Gastroesophageal sphincter (tissue), 4 donors: Measurements from ENCODE around the gene PRKCZ. TPM values are rescaled to one million over a fixed set of nuclear protein-coding genes. Genes with fewer than 3 reads are reported as not detected.

Experiments
- ATAC-seq: fragments of 150-250 bp; one replicate; pipeline ENCODE4 v1.9.1; 2016; ENCODE audit warnings: mild to moderate bottlenecking, moderate library complexity
- H3K27ac ChIP-seq, 4 donors: fragments of 200-600 bp; sonication (generic) in 3 of 4; 1 replicate in 3 of 4; 2 replicates in 1 of 4; pipeline ENCODE4 v1.5.1; 2016 to 2019
- H3K27me3 ChIP-seq: fragments of 200-600 bp; sonication (generic); one replicate; pipeline ENCODE4 v1.5.1; 2019
- H3K36me3 ChIP-seq, 2 donors: fragments of 200-600 bp; sonication (generic); one replicate each; pipeline ENCODE4 v1.5.1; 2019; ENCODE audit warnings: control low read depth in 1 of 2
- H3K4me1 ChIP-seq, 3 donors: fragments of 200-600 bp; sonication (generic); 1 replicate in 2 of 3; 2 replicates in 1 of 3; pipeline ENCODE4 v1.5.1; 2016 to 2019; ENCODE audit warnings: control low read depth in 2 of 3
- H3K4me3 ChIP-seq, 2 donors: fragments of 200-600 bp; sonication (generic); one replicate each; pipeline ENCODE4 v1.5.1; 2019; ENCODE audit warnings: mild to moderate bottlenecking in 1 of 2, moderate library complexity in 1 of 2
- H3K9me3 ChIP-seq, 3 donors: fragments of 200-600 bp; sonication (generic); one replicate each; pipeline ENCODE4 v1.5.1; 2017 to 2019; ENCODE audit warnings: control low read depth in 2 of 3
- EP300 ChIP-seq: sonication (generic); formaldehyde crosslinking; IDR thresholded peaks from one replicate; pipeline ENCODE4 v1.6.1; 2017; ENCODE audit warnings: antibody characterized with exemption, mild to moderate bottlenecking
- POLR2A ChIP-seq, 2 donors: fragments of 450-650 bp; IDR thresholded peaks; one replicate each; pipeline ENCODE4 v1.6.1; 2017; ENCODE audit warnings: antibody characterized with exemption in 2 of 2, mild to moderate bottlenecking in 2 of 2, moderate library complexity in 1 of 2
- POLR2AphosphoS5 ChIP-seq: sonication (generic); formaldehyde crosslinking; IDR thresholded peaks from one replicate; pipeline ENCODE4 v1.6.1; 2017; ENCODE audit warnings: antibody characterized with exemption
- WGBS, 2 donors: methylation state at CpG; one replicate each; pipeline ENCODE4 v1.1.5; 2018; ENCODE audit warnings: low coverage in 1 of 2; 5-methylcytosine and 5-hydroxymethylcytosine counted together
- total RNA-seq, 4 donors: library from RNA; depleted of rRNA; stranded (reverse); fragments of >200 nt; gene quantifications; one replicate each; pipeline ENCODE4 v1.1.0, GENCODE V29; 2016
- TF ChIP-seq, protein P1 (sequence below), 4 experiments: fragments of 200-600 bp in 2 of 4; fragments of 450-650 bp in 2 of 4; sonication (generic) in 1 of 4; IDR thresholded peaks; one replicate each; pipeline ENCODE4 v1.5.1; 2017 to 2019; ENCODE audit warnings: antibody characterized with exemption in 4 of 4, mild to moderate bottlenecking in 2 of 4, moderate library complexity in 2 of 4

Gene PRKCZ
- total RNA-seq, 4 donors from 2014 or later = 2.4 to 3.8 (median 2.9) TPM

DNA sequence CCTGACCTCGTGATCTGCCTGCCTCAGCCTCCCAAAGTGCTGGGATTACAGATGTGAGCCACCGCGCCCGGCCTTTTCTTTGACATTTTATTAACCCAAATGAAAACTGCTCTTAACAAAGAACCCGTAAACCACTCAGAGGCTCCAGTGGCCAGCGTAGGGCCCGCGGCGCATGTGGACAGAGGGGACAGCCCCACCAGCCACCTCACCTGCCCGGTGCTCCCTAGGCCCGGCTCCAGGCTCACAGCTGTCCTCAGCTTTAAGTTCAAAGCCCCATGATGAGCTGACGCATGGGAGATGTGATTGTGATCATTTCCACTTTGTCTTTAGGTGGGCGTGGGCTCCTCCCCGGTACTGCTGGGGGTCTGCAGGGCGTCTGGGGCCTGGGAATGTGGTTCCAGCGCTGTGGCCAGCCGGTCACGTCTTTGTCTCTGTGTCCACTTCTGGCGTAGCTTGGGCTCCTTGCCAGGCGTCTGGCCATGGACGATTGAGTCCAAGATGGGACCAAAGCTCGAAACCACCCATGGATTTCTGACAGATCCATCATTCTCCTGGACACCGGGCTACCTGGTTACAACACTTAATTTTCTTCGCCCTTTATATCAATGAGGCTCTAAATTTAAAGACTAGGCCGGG lies 6.9 kb downstream of the PRKCZ start:
- H3K9me3 ChIP-seq = no peaks in the 10 kb centered on the region
- ATAC-seq = no peak
- no peak overlapping the region for H3K4me3 ChIP-seq
- TF ChIP-seq, protein P1, sequence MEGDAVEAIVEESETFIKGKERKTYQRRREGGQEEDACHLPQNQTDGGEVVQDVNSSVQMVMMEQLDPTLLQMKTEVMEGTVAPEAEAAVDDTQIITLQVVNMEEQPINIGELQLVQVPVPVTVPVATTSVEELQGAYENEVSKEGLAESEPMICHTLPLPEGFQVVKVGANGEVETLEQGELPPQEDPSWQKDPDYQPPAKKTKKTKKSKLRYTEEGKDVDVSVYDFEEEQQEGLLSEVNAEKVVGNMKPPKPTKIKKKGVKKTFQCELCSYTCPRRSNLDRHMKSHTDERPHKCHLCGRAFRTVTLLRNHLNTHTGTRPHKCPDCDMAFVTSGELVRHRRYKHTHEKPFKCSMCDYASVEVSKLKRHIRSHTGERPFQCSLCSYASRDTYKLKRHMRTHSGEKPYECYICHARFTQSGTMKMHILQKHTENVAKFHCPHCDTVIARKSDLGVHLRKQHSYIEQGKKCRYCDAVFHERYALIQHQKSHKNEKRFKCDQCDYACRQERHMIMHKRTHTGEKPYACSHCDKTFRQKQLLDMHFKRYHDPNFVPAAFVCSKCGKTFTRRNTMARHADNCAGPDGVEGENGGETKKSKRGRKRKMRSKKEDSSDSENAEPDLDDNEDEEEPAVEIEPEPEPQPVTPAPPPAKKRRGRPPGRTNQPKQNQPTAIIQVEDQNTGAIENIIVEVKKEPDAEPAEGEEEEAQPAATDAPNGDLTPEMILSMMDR (IDR thresholded peaks at IDR 0.05) = no peak
- TF ChIP-seq EP300 (no peak), POLR2A (IDR thresholded peaks at IDR 0.05) (no peak), POLR2AphosphoS5 (no peak)
- no peak overlapping the region for H3K27ac ChIP-seq
- WGBS, 2 donors = 90% methylated on average over 15 of the region's 25 CpGs; no CpG with 5 or more reads in 1 of the 2 donors
- H3K27me3 ChIP-seq = peaks cover 34% of the 10 kb centered on the region
- no peaks in the 10 kb centered on the region for H3K4me1 ChIP-seq
- H3K36me3 ChIP-seq = no peaks in the 10 kb centered on the region

DNA sequence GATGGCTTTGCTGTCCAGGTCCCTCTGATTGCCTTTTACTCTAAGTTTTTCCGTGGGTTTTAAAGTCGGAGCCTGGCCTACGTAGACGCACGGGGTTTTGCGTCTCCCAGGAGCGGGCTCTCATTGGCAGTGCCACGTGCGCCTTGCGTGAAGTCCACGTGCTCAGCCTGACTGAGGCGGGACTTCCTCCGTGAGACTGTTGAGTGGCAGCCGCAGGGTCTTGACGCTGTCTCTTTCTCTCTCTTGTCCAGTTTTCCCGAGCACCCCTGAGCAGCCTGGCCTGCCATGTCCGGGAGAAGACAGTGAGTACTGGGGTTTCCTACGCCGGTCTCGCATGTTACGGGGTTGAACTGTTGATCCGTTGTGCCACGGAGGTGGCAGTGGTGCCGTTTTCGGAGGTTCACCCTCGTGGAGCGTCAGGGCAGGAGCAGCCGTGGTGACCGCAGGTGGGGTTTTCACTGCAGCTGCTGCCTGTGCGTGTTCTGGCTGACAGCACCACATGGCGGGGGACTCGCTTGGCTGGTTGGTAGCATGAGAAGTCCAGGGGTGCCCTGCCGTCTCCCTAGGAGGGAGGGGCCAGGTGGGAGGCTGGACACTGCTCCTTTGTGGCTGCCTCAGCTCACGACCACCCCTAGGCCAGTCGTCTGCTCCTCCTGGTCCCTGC lies 9.2 kb downstream of the PRKCZ start:
- H3K27ac ChIP-seq = no peak overlapping the region
- no peak for ATAC-seq
- H3K4me1 ChIP-seq = no peaks in the 10 kb centered on the region
- 81 to 96% methylated on average over 9 to 12 of the region's 35 CpGs for whole genome bisulfite sequencing, 2 donors
- TF ChIP-seq EP300 (no peak), POLR2A (IDR thresholded peaks at IDR 0.05) (no peak), POLR2AphosphoS5 (no peak)
- TF ChIP-seq, protein P1 (IDR thresholded peaks at IDR 0.05) = no peak
- no peak overlapping the region for H3K4me3 ChIP-seq
- no peaks in the 10 kb centered on the region for H3K36me3 ChIP-seq
- H3K27me3 ChIP-seq = peaks cover 21% of the 10 kb centered on the region
- H3K9me3 ChIP-seq = peaks cover 0 to 2% (median 0%) of the 10 kb centered on the region in 3 donors

- Histone ChIP-seq H3K4me1 (no peaks in the 10 kb centered on the region), H3K36me3 (no peaks in the 10 kb centered on the region), H3K27ac (no peak overlapping the region), H3K27me3 (peaks cover 21% of the 10 kb centered on the region), H3K9me3 (peaks cover 0 to 8% (median 0%) of the 10 kb centered on the region in 3 donors), H3K4me3 (no peak overlapping the region)
- no peak for ATAC-seq
- WGBS, 2 donors = no CpG with 5 or more reads among the region's 15 CpGs
- TF ChIP-seq POLR2AphosphoS5 (no peak), EP300 (no peak), POLR2A (IDR thresholded peaks at IDR 0.05) (no peak)
- TF ChIP-seq, protein P1 (IDR thresholded peaks at IDR 0.05) = no peak
Measured at GRCh38 chr1:2060072-2060471, 9.9 kb downstream of the PRKCZ start.

DNA sequence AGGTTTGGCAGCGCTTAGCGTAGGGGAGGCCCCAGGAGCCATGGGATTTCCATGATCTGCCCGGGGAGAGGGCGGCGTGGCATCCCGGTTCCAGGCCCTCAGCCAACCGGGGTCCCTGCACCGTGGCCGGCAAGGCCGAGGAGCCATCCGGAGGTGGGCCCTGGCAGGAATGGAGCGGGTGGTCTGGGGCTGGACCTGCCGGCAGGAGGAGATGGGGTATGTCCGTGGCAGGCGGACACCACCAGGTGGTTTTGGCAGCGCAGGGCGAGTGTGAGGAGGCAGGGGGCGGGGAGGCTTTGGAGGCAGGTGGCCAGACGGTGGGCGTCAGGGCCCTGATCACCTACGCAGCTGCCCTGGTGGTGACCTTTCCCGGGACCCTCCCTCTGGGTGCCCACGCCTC lies 10.3 kb downstream of the PRKCZ start:
- no peaks in the 10 kb centered on the region for H3K36me3 ChIP-seq
- WGBS, 2 donors = 50% methylated on average over 2 of the region's 23 CpGs; no CpG with 5 or more reads in 1 of the 2 donors
- no peak for ATAC-seq
- TF ChIP-seq, protein P1 (IDR thresholded peaks at IDR 0.05) = no peak
- TF ChIP-seq POLR2AphosphoS5 (no peak), POLR2A (IDR thresholded peaks at IDR 0.05) (no peak), EP300 (no peak)
- peaks cover 21% of the 10 kb centered on the region for H3K27me3 ChIP-seq
- no peaks in the 10 kb centered on the region for H3K4me1 ChIP-seq
- H3K4me3 ChIP-seq = no peak overlapping the region
- no peak overlapping the region for H3K27ac ChIP-seq
- peaks cover 0 to 12% (median 0%) of the 10 kb centered on the region in 3 donors for H3K9me3 ChIP-seq
